Adrenal gland (tissue), 12 donors: ENCODE measurements around the gene RUNX1. TPM values are rescaled to one million over a fixed set of nuclear protein-coding genes. Genes with fewer than 3 reads are reported as not detected.

Experiments used
- DNase-seq, 7 donors: peaks; one replicate each; pipeline ENCODE4 v3.0.0-alpha.2; 2019 to 2020
- H3K27ac ChIP-seq, 5 donors: fragments of 200-600 bp; sonication (generic) in 4 of 5; 1 replicate in 3 of 5; 2 replicates in 2 of 5; pipeline versions ENCODE4 v1.5.1 to v1.8.0; 2016 to 2020; ENCODE audit warnings: mild to moderate bottlenecking in 1 of 5
- H3K27me3 ChIP-seq: fragments of 200-600 bp; 2 replicates; pipeline ENCODE4 v1.8.0; 2021
- H3K36me3 ChIP-seq, 2 donors: fragments of 200-600 bp; replicated peaks in 1 of 2; 1 replicate in 1 of 2; 2 replicates in 1 of 2; pipeline versions ENCODE4 v1.5.1 to v1.8.0; 2018 to 2022
- H3K4me1 ChIP-seq, 2 donors: fragments of 200-600 bp; replicated peaks in 1 of 2; 1 replicate in 1 of 2; 2 replicates in 1 of 2; pipeline versions ENCODE4 v1.5.1 to v1.8.0; 2018 to 2021
- H3K4me3 ChIP-seq, 4 donors: fragments of 200-600 bp; sonication (generic) in 3 of 4; one replicate each; pipeline ENCODE4 v1.5.1; 2016 to 2018
- H3K9me3 ChIP-seq, 3 donors: fragments of 200-600 bp; sonication (generic) in 1 of 3; replicated peaks in 1 of 3; 1 replicate in 2 of 3; 2 replicates in 1 of 3; pipeline versions ENCODE4 v1.5.1 to v1.8.0; 2016 to 2021
- POLR2A ChIP-seq, 2 donors: fragments of 450-650 bp; IDR thresholded peaks; one replicate each; pipeline ENCODE4 v1.6.1; 2017; ENCODE audit warnings: antibody characterized with exemption in 2 of 2, mild to moderate bottlenecking in 2 of 2, moderate library complexity in 1 of 2
- WGBS, 4 donors: extraction: QIAGEN DNeasy Blood & Tissue Kit in 2 of 4; methylation state at CpG; one replicate each; pipeline versions ENCODE4 v1.1.5 to v1.1.7; 2013 to 2017; 5-methylcytosine and 5-hydroxymethylcytosine counted together
- intact Hi-C, 2 donors: fragments of 100-400 bp; cut with DNase I; formaldehyde crosslinking; loops; one replicate each; pipeline versions ENCODE4 v1.14.1 to v1.15.0; 2022 to 2023
- polyA plus RNA-seq, 3 donors: library from polyadenylated mRNA; stranded (reverse); fragments of 200-250 nt in 2 of 3; fragments of 350-450 nt in 1 of 3; fragmentation: Illumina TruSeq in 1 of 3; extraction: RNeasy Lipid Tissue Mini Kit (QIAGEN cat#74804) in 1 of 3; gene quantifications; one replicate each; pipeline ENCODE4 v1.2.3, GENCODE V29; 2013 to 2014
- total RNA-seq, 9 donors: library from RNA; depleted of rRNA in 4 of 9; stranded (reverse); fragments of >200 nt in 4 of 9; fragments of 120-200 nt in 1 of 9; fragmentation: NEBNext Ultra II Directional in 1 of 9; extraction: Animal tissue kit (Norgen Biotek cat#: 25700) in 1 of 9; gene quantifications; one replicate each; pipeline versions ENCODE4 v1.1.0 to v1.2.4, GENCODE V29; 2013 to 2023
- TF ChIP-seq, protein P1 (sequence below), 6 experiments: fragments of 450-650 bp in 4 of 6; fragments of 200-600 bp in 2 of 6; sonication (generic) in 1 of 6; IDR thresholded peaks; 1 replicate in 5 of 6; 2 replicates in 1 of 6; pipeline versions ENCODE4 v1.5.1 to v1.8.0; 2016 to 2021; ENCODE audit warnings: antibody characterized with exemption in 6 of 6, mild to moderate bottlenecking in 2 of 6, moderate library complexity in 1 of 6
- donor health status: healthy with polysubstance abuse.
- donor health status: Bipolar disorder and iron deficiency.
- donor health status: DM: yes; HTN: yes; CAD: no.
- donor health status: DM: no; HTN: no; CAD: no.
- donor health status: DM: no; HTN: no; CAD: no.
- donor health status: DM: yes; HTN: yes; CAD: no.

RUNX1 gene
- total and polyA plus RNA-seq, 12 donors, result 0.83 to 27.2 (median 8.2) TPM

DNA sequence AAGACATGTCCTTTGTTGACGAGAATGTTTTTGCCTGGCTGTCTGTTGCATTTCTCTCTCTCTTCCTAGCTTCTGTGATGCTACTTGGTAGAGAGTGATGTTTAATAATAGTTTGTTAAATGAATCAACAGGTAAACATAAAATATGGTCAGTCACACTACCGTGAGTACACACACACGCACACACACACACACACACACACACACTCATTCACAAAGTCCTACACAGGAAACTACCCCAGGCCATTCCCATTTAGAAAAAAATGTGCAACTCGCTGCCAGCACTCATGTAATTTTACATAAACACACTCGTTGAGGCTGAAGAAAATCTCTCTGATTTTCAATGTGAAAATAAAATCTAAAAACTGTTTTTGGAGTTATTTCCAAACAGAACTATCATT is 38.7 kb downstream of the RUNX1 start:
- DNase-seq, result no peak
- H3K4me1 ChIP-seq, result no peaks in the 10 kb centered on the region
- H3K4me3 ChIP-seq, result no peak overlapping the region
- no peak for TF ChIP-seq POLR2A (IDR thresholded peaks at IDR 0.05)
- TF ChIP-seq, protein P1, sequence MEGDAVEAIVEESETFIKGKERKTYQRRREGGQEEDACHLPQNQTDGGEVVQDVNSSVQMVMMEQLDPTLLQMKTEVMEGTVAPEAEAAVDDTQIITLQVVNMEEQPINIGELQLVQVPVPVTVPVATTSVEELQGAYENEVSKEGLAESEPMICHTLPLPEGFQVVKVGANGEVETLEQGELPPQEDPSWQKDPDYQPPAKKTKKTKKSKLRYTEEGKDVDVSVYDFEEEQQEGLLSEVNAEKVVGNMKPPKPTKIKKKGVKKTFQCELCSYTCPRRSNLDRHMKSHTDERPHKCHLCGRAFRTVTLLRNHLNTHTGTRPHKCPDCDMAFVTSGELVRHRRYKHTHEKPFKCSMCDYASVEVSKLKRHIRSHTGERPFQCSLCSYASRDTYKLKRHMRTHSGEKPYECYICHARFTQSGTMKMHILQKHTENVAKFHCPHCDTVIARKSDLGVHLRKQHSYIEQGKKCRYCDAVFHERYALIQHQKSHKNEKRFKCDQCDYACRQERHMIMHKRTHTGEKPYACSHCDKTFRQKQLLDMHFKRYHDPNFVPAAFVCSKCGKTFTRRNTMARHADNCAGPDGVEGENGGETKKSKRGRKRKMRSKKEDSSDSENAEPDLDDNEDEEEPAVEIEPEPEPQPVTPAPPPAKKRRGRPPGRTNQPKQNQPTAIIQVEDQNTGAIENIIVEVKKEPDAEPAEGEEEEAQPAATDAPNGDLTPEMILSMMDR (IDR thresholded peaks at IDR 0.05), result no peak
- no peak overlapping the region for H3K27ac ChIP-seq
- H3K36me3 ChIP-seq, result no peaks in the 10 kb centered on the region
- 66 to 71% (median 69%) methylated on average over 5 of the region's 5 CpGs for WGBS, 4 donors
- H3K27me3 ChIP-seq, result no peaks in the 10 kb centered on the region
- no peaks in the 10 kb centered on the region for H3K9me3 ChIP-seq
- intact Hi-C loops, result no loop called here

DNA sequence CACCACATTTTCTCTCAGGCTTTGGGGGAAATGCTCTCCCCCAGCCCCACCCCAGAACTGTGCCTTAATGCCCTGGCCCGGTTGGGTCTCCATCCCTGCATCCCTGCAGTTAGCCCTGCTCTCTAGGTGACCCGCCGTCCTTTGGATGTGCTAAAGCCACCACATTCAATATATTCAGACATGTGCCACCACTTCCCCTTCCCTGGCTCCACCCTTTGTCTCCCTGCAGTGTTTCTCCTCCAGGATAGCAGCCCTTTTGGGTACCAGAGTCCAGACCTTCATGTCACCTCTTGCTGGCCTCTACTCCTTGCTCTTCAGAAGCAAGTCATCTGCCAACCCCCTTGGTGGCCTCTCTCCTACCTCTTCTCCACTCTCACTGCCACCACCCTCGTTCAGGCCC is 41.8 kb downstream of the RUNX1 start:
- DNase-seq, result no peak
- Histone ChIP-seq H3K27ac (no peak overlapping the region), H3K27me3 (no peaks in the 10 kb centered on the region), H3K9me3 (no peaks in the 10 kb centered on the region), H3K4me1 (no peaks in the 10 kb centered on the region), H3K4me3 (no peak overlapping the region), H3K36me3 (no peaks in the 10 kb centered on the region)
- intact Hi-C loops, result no loop called here
- WGBS, 4 donors, result 72 to 89% (median 74%) methylated on average over 4 of the region's 4 CpGs
- TF ChIP-seq, protein P1 (IDR thresholded peaks at IDR 0.05), result no peak

DNA sequence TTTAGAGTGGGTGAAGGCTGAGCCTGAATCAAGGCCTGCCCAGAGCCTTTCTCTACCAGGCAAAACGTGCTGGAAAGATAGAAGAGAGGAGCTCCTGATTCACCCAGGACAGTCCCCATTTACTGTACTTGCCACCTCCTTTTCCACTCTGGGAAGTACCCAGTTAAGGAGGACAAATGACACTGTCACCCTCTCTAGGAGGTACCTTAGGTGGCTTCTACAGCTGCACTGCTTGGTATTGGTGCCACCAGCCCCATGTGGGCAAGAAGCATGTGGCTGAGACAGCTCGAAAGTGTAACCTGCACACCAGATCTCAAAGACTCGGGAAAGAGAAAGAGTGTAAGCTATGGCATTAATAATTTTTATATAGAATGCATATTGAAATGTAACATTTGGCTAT is 42.3 kb downstream of the RUNX1 start:
- no peaks in the 10 kb centered on the region for H3K9me3 ChIP-seq
- no peaks in the 10 kb centered on the region for H3K27me3 ChIP-seq
- H3K4me3 ChIP-seq, result no peak overlapping the region
- intact Hi-C loops, result no loop called here
- H3K4me1 ChIP-seq, result no peaks in the 10 kb centered on the region
- 78 to 84% (median 83%) methylated on average over 3 of the region's 3 CpGs for whole genome bisulfite sequencing, 4 donors
- H3K27ac ChIP-seq, result no peak overlapping the region
- TF ChIP-seq, protein P1 (IDR thresholded peaks at IDR 0.05), result no peak
- no peak for TF ChIP-seq POLR2A (IDR thresholded peaks at IDR 0.05)
- DNase-seq, result no peak
- no peaks in the 10 kb centered on the region for H3K36me3 ChIP-seq

DNA sequence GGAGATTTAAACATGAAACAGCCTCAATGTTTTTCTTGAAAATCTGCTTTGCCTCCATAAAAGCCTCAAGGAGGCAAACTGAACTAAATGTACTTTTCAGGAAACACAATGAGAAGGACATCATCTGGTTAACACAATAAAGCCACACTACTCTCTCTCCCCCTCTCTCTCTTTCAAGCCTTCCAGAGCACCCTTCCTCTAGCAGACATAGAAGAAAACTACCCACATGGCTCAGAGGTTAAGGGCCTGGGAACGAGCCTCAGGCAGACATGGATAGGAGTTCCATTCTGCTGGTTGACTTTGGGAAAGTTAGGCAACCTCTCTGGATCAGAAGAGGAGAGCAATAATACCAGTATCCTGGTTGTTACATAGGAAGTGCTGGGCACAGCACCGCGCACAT is 42.9 kb downstream of the RUNX1 start:
- intact Hi-C loops, result no loop called here
- H3K27ac ChIP-seq, result no peak overlapping the region
- 85 to 94% (median 91%) methylated on average over 3 of the region's 3 CpGs for WGBS, 4 donors

More for the DNA sequence above, 42.9 kb downstream of the RUNX1 start:
- Histone ChIP-seq H3K4me1 (no peaks in the 10 kb centered on the region), H3K27me3 (no peaks in the 10 kb centered on the region), H3K36me3 (no peaks in the 10 kb centered on the region), H3K4me3 (no peak overlapping the region), H3K9me3 (no peaks in the 10 kb centered on the region)
- DNase-seq, result no peak
- TF ChIP-seq, protein P1 (IDR thresholded peaks at IDR 0.05), result no peak
- no peak for TF ChIP-seq POLR2A (IDR thresholded peaks at IDR 0.05)
